Activated CD4-positive, CD25-positive, alpha-beta regulatory T cell treated with anti-CD3 and anti-CD28 coated beads, Interleukin-2, amount 50 U/mL, for 72 hours (primary cell): ENCODE data around the gene MORC4.

Experiments
- DNase-seq: peaks from one replicate; pipeline ENCODE4 v3.0.0; 2021

MORC4 gene

DNA sequence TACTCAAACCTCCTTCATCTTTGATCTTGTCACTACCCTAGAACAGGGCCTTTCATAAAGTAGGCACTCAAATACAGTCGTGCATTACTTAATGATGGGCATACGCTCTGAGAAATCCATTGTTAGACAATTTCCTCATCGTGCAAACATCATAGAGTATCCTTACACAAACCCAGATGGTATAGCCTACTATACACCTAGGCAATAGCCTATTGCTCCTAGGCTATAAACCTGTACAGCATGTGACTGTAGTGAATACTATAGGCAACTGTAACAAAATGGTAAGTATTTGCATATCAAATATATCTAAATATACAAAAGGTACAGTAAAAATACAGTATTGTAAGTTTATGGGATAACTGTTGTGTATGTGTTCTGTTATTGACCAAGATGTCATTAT is 47.9 kb downstream of the MORC4 start:
- DNase-seq, result no peak

DNA sequence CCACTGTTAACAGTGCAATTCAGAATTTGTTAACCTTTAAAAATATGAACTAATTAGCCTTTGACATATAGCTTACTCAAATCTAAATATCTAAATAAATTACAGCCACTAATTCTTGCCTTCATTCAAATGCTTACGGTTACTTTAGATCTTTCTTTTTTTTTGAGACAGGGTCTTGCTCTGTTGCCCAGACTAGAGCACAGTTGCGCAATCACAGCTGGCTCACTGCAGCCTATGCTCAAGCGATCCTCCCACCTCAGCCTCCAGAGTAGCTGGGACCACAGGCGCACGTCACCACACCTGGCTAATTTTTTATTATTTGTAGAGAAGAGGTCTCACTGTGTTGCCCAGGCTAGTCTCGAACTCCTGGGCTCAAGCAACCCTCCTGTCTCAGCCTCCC is 48.8 kb downstream of the MORC4 start:
- DNase-seq, result no peak

DNA sequence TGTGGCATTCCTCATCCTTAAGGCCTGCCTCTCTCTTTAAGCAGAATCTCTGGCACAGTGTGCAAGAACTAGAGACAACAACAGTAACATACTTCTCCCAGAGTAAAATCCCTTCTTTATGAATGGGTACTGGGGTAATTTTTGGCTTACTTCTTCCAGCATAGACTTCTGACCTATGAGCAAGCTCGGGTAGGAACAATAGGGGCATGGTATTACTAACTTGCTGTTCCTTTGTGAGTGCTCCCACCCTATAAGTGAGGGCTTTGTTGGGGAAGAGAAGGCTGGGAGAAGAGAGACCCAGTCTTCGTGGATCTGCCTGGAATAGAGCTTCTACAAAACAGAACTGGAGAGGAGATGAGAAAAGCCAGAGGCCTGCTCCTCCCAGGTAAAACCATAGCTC is 49.6 kb downstream of the MORC4 start:
- no peak for DNase-seq

DNA sequence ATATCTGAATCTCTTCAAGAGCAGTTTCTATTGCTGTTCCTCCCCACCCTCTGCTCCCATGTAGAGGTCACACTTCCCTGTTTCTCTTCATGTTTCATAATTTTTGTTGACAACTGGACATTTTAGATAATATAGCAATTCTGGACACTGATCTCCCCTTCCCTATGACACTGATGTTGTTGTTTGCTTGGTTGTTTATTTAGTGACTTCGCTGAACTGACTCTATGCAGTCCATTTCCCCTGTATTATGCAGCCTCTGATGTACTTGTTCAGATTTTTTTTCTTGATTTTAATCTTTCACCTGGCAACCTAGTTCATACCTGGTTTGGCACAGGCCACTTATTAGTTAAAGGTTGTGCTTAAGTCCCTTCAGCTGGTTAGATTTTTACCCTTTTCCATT is 50.6 kb downstream of the MORC4 start:
- DNase-seq, result no peak

DNA sequence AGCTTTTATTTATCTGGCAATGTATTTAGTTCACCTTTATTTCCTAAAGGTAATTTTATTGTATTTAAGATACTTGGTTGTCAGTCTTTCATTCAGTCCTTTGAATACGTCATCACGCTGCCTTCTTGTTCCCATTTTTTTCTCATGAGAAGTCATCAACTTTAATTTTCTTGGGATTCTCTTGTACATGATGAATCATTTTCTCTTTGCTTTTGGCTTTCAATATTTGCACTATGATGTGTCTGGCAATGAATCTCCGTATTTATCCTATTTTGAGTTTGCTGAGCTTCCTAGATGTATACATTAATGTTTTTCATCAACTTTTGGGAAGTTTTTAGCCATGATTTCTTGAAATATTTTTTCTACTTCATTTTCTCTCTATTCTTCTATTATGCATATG is 51.4 kb downstream of the MORC4 start:
- DNase-seq, result no peak

DNA sequence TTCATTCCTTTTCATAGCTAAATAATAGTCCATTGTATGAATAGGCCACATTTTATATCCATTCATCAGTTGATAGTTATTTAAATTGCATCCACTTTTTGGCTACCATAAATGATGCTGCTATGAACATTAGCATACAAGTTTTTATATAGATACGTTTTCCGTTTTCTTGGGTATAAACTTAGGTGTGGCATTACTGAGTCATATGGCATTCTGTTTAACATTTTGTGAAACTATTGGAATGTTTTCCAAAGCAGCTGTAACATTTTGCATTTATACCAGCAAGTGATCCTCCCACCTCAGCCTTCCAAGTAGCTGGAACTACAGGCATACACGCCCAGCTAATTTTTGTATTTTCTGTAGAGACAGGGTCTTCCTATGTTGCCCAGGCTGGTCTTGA is 53.5 kb downstream of the MORC4 start:
- no peak for DNase-seq

DNA sequence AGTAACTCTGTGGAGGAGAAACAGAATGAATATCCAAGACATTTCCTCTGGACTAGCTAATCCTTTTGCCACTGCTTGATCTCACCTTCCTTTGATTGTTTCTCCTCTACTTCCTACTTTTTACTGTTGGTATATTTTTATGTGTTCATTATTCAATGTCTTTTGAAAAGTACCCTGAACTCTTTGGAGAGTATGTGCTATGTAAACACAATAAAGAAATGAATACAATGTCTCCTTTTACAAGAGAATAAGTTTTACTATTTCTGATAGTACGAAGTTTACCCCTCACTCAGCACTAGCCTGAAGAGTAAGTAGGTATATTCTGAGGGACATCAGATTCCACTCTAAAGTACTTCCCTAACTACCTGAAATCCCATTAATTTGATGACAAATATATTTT is 59.9 kb downstream of the MORC4 start:
- no peak for DNase-seq

DNA sequence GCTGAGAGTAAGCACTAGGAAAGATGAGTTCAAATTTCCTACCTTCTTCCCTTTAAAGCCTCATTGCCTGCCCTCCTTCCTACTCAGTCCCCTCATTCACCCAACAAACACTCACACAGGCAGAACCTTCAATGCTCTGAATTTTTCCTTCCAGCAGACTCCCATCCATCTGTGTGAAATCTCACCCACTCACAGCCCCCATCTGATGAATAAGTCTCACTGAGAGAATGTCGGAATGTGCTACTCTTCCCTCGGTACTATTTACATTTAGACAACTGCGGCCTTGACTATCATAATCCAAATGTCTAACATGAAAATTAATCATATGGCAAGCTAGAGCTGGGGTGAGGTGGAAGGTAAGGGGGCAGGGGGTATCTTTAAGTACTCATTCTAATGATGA is 60.4 kb downstream of the MORC4 start:
- no peak for DNase-seq

DNA sequence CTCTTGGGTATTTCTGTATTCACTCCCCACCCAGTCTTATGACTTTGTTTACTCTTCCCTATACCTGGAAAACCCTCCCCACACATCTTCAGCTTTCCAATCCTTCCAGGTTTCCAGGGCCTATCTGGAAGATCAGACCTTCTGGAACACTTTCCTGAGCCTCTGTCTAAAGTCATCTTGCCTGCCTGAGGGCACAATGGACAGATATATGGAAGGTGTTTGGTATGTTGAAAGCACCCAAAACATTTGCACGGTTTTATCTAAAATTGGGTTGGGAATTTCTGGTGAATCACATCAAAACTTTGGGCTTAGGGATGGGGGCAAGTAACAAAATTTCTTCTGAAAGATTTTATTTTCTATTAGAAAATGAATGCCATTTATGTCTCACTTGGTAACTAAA is 63.8 kb downstream of the MORC4 start:
- no peak for DNase-seq

DNA sequence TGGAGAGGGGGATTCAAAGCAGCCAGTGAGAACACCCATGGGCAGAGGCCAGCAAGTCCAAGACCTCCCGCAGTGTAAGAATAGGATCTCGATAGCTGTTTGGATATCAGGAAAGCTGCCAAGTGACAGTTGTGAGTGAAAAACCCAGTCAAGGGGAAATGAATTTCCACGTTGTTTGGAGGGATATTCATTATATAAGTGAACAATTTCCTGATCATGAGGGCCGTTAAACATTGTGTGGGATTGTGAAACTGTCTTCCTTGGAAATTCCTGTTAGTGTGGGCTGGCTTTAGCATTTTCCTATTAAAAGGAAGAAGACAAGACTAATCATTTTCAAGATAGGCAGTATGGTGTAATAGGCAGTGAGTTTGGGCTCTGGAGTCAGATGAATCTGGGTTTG is 64.8 kb downstream of the MORC4 start:
- no peak for DNase-seq

DNA sequence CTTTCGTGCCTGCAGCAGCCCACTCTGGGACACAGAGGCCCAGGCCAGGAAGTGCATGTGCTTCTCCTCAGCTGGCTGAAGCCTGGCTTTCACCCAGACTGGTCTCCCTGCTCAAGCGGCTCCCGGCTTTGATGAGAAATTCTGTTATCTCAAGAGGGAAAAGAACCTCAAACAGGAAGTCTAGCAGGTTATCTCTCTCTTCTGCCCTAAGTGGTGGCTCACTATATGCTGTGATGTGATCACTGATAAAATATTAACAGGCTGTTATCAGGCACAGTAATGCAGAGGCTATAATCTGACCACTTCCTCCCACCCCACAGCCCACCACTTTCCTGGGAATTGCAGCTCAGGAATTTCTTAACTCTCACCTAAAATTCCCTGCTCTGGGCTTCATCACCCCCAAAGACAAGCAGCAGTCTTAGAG is 66.5 kb downstream of the MORC4 start:
- no peak for DNase-seq

DNA sequence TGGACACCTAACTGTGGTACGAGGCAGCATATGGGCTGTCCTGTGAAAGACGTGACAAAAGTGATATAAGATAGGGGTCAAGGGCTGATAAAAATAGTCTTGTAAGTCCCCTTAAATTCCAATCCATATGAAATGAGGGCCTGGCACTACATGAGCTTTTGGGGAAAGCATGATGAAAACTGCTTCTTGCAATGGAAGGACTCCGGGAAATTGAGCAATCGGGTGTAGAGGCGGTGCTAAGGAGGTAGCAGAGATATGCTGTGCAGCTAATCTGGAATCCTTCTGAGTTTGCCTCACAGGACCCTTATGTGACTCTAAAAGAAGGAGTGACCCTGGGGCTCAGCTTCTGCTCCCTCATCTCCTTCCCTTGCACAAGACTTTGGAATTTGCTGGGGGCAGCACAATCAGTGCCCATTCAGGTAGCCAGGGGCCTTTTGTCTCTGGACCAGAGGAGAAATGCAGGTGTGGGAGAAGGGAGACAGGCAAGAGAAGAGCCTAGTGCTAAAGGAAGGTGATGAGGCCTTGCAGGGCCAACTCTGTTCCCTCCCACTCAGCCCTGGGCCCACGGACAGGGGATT is 67.0 kb downstream of the MORC4 start:
- no peak for DNase-seq

DNA sequence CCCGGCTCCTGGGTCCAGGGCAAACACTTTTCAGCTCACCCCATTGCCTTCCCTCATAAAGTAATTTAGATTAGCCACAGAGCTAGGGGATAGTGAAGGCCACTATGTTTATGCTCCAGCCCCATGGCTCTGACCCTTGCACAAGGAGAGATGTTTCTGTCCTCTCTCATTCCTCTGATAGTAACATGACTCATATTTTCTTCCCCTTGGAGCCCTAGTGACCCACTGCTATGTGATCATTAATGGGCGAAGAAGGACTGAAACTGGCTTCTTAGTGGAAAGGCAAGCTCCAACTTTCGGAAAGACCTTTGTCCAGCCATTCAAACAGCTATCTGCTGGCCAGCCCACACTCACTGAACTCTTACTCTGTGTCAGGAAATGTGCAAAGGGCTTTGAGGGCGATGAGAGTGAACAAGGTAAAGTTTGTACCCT is 67.5 kb downstream of the MORC4 start:
- no peak for DNase-seq

DNA sequence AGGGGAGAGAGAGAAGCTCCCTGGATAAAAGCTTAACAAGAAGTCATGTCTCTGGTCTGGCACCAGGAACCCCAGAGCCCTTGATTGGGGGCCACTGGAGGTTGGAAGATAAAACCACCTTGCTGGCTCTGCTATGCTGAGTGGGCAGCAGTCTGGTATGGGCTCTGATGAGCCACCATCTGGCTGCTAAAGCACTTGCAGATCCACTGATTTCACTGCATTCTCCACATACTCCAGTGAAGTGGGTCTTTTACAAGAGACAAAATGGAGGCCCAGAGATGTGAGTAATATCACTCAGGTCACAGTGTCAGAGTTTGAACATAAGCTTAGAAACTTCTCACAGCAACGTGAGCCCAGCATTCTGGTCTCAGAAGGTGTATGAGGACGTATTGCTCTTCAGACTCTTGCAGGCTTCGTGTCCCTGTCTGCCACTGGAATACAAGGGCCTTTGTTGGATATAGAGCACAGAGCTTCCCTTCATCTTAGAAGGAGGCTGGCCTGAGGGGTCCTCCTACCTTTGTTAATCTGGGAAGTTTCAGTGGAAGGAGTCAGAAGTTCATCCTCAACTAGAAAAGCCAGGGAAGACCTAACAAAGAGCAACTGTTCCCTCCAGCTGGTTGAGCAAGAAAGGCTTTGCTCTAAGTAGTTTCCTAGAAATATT is 68.1 kb downstream of the MORC4 start:
- DNase-seq, result no peak

DNA sequence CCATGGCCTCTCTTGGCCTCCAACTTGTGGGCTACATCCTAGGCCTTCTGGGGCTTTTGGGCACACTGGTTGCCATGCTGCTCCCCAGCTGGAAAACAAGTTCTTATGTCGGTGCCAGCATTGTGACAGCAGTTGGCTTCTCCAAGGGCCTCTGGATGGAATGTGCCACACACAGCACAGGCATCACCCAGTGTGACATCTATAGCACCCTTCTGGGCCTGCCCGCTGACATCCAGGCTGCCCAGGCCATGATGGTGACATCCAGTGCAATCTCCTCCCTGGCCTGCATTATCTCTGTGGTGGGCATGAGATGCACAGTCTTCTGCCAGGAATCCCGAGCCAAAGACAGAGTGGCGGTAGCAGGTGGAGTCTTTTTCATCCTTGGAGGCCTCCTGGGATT is 71.8 kb downstream of the MORC4 start:
- no peak for DNase-seq

DNA sequence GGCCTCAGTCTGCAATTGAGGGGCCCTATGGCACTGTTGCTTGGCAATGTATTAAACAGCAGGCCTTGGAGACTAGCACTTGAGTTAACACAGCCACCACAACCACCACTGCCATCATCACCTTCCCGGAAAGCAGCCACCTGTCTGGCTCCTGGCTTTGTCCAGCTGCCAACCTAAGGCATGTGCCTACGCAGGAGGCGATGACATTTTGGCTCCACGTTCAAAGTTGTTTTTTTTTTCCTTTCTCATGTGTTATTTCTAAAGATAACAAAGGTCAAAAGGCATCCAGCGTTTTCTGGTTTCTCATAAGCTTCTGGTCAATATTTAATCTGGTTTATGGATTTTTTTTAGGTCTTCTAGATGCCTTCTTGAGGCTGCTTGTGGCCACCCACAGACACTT is 72.3 kb downstream of the MORC4 start:
- DNase-seq, result no peak

DNA sequence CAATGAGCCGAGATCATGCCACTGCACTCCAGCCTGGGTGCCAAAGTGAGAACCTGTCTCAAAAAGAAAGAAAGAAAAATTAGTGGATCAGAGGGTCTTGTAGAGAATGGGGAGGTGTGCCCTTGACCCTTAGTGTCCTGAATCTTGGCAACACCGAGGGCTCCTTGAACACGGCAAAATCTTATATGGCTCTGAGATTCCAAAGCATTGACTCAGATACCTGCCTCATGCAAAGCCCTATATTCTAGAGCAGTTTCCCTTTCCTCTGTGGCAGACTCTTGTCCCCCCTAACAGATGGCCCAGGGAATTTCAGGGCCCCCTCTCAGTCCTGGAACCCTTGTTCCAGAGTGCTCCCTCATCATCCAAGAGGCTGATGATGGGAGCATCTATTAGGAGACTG is 73.0 kb downstream of the MORC4 start:
- DNase-seq, result no peak

DNA sequence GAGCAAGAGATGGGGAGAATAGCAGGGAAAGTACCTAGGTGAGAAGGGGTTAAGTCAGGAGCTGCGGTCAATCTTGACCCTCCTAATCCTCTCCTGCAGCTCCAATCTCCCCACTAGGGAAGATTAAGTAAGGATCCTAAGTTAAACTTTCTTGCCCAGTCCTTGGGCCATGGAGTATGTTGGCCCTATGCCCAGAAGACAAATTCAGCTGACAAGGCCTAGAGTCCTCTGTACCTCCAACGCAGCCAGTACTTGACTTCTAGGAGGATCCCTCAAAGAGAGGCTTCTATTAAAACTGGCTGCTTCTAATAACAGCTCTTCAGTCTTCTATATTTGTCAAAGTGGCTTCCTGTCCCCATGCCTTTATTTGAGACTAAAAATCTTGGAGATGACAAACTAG is 78.4 kb downstream of the MORC4 start:
- no peak for DNase-seq

DNA sequence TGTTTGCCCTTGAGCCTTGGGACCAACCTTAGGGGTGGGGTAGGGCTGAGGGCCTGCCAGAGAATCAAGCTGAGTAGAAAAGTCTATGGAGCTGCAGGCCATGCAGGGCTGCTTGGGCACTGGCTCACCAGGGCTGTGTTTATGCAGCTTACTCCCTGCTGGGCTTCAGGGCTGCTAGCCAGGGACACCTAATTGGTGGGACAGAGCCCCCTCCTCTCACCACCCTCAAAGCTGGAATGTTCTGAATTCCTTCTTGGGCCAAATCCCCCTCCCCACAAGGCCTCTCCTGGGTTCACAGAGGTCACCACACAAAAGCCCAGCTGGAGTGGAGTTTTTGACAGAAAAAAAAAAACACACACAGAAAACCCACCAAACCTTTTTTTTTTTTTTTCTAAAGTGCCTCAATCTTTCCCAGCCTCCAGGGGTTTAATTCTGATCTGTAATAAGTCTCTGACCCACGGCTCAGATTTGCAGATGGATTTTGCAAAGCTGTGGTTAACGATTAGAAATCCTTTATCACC is 80.0 kb downstream of the MORC4 start, which contains the start of gene CLDN2:
Gene CLDN2 (plus strand): TSS at position 471 of the 521 bp plus-strand sequence. CDS start 7,827 bp downstream, outside the sequence.
- DNase-seq, result no peak

DNA sequence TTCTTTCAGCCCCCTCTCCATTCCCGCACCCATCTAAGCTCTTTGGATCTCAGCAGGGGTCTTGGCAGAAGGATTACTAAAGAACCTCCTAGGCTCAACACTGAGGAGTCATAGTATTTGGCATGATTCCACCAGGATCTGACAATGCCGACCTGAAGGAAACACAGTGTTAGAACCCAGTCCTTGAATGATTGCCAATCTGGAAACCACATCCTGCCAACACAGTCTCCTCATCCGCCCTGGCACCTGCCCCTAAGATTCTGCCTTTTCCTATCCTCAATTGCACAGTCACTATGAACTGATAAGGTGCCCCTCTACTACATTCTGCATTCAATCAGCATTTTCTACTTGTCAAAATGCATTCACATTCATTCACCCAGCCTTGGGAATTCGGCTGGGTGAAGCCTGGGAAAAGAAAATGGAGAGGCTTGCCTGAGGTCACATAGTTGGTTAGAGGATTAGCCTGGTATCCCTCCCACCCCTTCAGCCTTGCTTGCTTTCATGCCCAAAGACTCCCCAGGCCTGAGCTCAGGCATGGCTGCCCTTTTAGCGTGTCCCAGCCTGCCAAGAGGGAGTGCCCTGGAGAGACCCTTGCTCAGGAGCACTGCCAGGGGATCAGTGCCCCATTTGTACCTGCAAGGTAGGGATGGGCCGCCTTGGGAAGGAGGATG is 82.0 kb downstream of the MORC4 start:
- DNase-seq, result no peak

DNA sequence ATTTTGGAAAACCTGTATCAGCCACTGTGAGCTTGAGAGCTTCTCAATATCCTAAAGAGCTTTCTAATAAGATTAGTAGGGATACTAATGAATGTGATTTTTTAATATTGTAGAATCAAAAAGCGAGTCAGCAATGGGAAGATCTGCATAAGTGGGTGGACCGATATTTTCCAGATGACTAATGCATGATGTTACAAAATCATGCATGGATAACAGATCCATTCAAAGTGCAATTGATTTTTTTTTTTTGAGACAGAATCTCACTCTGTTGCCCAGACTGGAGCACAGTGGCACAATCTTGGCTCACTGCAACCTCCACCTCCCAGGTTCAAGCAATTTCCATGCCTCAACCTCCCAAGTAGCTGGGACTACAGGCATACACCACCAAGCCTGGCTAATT is 87.1 kb downstream of the MORC4 start:
- DNase-seq, result no peak

DNA sequence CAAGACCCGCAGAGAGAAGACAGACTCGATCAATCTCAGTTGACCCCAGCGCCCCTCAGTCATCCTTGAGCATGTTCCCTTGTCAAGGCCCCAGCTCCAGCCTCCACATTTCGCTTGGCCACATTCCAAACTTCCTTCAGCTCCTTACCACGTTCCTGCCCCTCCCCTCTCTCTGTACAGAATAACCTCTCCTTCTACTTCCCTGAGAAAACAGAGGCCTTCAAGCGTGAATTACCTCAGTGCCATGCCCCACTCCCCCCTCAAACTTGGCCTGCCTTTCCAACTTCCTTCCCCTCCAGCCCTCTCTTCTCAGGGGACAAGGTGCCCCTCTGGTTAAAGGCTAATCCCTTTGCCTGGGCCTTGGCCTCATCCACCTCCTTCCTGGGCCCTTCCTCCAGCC is 93.7 kb downstream of the MORC4 start:
- no peak for DNase-seq

DNA sequence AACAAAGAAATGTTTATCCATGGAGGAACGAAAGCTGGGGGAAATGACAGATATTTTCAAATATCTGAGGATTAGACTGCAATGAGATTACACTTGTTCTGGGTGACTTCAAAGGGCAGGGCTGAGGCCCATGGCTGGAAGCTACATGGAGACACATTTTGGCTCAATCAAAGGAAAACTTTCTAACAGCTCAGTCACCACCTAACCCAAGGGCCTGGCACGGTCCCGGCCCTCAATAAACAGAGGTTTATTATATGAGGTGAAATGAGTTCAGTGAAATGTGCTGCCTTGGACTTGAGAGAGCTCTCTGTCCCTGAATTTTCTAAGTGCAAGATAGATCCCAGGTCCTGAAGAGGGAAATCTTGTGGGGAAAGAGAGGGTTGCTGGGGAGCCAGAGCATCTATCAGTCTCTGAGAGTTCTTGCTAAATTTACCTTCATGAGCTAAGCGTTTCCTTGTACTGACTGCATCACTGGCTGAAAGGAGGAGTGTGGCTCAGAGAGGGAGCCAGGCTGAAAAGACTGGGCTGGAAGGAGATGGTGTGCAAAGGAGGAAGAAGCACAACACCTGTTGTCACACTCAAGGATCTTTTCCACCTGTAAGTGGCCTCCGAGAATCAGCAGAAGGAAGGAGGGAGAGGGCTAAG is 94.8 kb downstream of the MORC4 start:
- no peak for DNase-seq
